Fibroblast of the aortic adventitia (primary cell): ENCODE data around the gene ZNF652. TPM values are rescaled to one million over a fixed set of nuclear protein-coding genes. Genes with fewer than 3 reads are reported as not detected.
"Not testable (repeated sequence)": the region's sequence is repeated elsewhere in the genome, so short reads cannot be mapped to it uniquely, and the experiment has no call there.

Source experiments
- DNase-seq: peaks from one replicate; pipeline ENCODE4 v3.0.0-alpha.2; 2010; ENCODE audit warnings: low read depth
- H3K4me3 ChIP-seq: 2 replicates; pipeline ENCODE4 v1.5.1; 2011; ENCODE audit warnings: low read depth, mild to moderate bottlenecking, control low read depth, low read length, moderate library complexity
- total RNA-seq: library from RNA; depleted of rRNA; stranded (reverse); fragments of >200 nt; gene quantifications from 2 replicates; pipeline ENCODE4 v1.2.3, GENCODE V29; 2012; ENCODE audit warnings: low replicate concordance
- TF ChIP-seq, protein P1 (sequence below): IDR thresholded peaks from 2 replicates; pipeline ENCODE4 v1.5.1; 2011; ENCODE audit warnings: mild to moderate bottlenecking, low read length, control low read depth, inconsistent platforms; ENCODE audit not compliant: insufficient read depth

Gene ZNF652
- total RNA-seq, 1 donor, result 25.6 TPM

DNA sequence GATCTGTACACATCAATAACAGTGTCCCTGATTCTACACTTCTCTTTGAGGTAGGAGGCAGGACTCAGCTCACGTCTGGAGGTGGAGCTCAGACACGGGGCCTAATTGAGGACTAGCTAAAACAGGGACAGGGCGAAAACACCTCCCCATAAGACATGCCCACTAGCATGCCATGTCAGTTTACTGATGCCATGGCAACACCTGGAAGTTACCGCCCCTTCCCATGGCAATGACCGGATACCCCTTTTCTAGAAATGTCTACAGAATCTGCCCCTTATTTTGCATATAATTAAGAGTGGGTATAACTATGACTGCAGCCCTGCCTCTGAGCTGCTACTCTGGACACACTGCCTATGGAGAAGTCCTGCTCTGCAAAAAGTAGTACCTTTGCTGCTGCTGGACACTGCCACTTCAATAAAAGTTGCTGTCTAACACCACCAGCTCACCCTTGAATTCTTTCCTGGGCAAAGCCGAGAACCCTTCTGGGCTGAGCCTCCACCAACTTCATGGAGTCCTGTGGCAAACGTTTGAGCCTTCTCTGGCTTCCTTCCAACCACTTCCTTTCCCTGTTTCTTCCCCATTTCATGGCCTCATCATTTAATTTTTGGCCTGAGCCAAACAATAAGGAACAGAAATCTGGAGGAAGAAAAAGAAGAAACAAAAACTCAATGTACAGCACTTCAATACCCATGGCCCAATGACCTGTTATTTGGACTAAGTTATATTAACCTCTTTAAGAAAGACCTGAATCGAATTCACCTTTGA is 31.6 kb upstream of the ZNF652 start:
- no peak for DNase-seq
- H3K4me3 ChIP-seq, result no peak overlapping the region
- TF ChIP-seq, protein P1, sequence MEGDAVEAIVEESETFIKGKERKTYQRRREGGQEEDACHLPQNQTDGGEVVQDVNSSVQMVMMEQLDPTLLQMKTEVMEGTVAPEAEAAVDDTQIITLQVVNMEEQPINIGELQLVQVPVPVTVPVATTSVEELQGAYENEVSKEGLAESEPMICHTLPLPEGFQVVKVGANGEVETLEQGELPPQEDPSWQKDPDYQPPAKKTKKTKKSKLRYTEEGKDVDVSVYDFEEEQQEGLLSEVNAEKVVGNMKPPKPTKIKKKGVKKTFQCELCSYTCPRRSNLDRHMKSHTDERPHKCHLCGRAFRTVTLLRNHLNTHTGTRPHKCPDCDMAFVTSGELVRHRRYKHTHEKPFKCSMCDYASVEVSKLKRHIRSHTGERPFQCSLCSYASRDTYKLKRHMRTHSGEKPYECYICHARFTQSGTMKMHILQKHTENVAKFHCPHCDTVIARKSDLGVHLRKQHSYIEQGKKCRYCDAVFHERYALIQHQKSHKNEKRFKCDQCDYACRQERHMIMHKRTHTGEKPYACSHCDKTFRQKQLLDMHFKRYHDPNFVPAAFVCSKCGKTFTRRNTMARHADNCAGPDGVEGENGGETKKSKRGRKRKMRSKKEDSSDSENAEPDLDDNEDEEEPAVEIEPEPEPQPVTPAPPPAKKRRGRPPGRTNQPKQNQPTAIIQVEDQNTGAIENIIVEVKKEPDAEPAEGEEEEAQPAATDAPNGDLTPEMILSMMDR, result no peak

DNA sequence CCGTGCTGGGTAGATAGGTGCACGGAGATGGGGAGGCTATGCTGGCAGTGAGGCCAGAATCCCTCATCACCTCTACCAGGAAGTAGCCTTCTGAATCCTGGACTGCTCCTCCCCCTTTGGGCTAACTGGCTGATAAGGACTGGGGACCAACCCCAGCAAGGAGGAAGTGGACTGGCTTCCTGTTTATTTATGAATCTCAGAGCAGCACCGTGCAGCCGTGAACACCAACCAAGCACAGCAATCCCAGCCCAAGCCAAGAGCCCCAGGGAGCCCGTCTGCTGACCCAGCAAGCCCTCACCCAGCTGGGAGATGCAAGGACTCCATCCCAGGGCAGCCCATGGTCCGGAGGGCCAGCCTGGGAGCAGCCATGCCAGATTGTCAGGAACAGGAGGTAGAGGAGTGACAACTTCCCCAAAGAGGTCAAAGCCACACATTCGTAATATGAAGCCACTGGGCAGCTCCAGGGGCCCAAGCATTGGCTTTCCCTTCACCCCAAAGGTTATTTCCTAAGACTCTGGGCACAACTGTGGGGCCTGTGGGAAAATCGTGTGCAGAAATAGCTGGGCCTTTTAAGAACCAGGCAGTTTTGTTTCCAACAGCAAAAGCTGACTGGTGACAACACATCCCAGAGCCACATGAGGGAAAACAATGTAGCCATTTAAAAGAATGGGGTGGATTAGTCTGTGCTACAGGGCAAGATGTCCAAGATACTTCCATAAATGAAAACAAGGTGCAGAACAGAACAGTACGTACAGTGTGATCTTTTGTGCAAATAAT is 28.7 kb upstream of the ZNF652 start:
- TF ChIP-seq, protein P1, result no peak
- no peak for DNase-seq

DNA sequence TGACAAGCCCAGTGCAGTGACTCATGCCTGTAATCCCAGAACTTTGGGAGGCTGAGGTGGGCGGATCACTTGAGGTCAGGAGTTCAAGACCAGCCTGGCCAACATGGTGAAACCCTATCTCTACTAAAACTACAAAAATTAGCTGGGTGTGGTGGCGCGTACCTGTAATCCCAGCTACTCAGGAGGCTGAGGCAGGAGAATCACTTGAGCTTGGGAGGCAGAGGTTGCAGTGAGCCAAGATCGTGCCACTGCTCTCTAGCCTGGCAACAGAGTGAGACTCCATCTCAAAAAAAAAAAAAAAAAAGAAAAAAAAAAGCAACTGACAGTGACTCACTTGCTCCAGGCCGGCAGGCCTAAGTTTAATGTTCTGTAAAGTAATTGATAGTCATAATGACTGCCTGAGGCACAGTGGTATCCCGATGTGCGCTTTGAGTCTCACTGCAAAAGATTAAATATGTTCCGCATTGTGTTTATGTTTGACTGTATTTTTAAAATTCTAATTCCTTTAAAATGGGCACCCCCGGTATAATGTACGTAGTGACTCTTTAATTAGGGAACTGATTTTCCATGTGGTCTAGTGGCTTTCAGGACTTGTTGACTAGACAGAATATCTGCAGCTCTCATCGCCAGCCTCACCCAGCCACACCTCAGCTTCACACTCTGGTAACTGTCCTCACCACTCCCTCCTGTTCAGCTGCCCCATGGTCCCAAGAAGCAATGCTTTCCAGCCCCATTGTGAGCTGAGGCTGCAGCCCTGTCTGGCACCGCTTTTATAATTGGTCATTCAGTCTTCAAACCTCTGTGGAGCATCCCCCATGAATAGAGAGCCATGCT is 27.7 kb upstream of the ZNF652 start:
- not testable (repeated sequence) for DNase-seq, H3K4me3 ChIP-seq

More for the DNA sequence above, 28.7 kb upstream of the ZNF652 start:
- no peak overlapping the region for H3K4me3 ChIP-seq

DNA sequence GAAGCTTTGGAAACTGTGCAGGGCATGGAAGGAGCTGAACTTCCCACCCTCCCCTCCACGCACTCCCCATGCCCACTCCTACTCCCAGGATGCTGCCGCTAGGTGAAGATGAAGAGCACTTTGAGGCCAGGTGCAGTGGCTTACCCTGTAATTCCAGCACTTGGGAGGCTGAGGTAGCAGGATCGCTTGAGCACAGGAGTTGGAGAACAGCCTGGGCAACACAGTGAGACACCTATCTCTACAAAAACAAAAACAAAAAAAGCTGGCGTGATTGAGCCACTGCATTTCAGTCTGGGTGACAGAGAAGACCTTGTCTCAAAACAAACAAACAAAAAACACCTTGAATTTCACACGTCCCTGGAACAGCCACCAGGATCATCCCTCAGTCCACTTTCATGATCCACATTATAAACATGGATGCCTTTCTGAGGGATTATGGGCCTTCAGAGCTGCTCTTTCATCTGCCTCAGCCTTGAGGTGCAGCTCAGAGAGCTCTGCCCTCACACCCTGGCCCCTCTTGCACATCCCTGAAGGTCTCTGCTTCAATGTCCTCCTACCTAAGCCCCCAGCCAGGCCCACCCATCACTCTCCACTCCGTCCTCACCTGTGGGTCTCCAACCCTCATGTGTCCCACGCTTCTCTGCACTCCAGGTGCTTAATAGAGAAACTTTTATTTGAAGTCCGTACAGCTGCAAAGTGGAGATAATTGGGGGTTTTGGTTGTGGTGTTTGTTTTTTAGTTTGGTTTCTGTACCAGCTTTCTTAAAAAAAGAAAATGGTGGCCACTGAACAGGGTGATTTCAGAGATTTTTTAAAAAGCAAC is 26.9 kb upstream of the ZNF652 start:
- TF ChIP-seq, protein P1, result no peak
- no peak overlapping the region for H3K4me3 ChIP-seq
- no peak for DNase-seq

DNA sequence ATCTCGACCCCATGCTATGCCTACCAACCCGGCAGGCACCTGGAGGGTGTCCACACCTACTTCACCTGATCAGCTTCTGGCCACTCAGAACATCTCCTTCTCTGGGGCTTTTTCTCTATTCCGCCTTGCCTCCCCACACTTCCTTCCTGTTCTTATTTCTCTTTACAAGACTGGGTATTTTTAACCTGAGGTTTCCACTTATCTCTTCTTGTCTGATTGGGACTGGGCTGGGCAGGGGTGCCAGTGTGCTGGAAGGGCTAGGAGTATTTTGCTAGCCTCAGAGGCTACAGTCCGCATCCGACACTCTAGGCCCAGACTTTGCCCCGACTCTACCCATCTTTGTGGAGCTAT is 26.2 kb upstream of the ZNF652 start:
- DNase-seq, result no peak
- no peak overlapping the region for H3K4me3 ChIP-seq
- TF ChIP-seq, protein P1, result no peak

DNA sequence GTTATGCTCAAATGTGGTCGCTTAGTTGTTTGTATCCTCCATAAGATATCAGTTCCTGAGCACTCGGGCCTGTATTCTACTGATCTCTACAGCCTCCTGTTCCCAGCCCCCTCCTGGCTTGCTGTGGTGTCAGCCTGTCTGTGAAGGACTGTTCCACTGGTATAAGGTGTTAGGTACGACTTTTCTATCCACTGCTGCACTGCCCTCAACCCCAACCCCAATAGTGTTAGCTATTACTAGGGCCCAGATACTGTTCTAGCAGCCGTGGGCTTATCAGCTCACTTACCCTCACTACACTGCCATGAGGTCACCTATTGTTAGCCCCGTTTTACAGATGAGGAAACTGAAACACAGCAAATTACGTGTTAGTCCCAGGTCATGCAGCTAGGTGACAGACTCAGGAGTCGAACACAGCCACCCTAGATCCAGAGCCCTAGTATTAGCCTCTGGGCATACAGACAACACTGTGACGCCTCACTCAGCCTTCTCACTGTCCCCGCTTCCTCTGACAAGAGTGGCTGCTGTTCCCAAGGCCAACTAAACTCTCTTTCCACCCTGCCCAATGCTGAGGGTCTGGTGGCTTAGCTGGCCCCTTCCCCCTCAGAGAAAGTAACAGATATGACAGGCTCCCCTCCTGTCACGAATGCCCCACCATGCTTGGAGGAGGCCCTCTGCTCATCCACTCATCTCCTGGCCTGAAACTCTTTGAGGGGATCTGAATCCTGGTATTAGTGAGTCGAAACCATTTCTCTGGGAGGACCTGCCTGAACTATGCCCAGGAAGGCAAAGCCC is 25.6 kb upstream of the ZNF652 start:
- TF ChIP-seq, protein P1, result no peak
- no peak for DNase-seq
- no peak overlapping the region for H3K4me3 ChIP-seq
